Measurements from ENCODE around the gene FILIP1L. TPM values are rescaled to one million over a fixed set of nuclear protein-coding genes. Genes with fewer than 3 reads are reported as not detected.
A peak's percentile ranks its signal among the peaks of the same experiment; 100 is the strongest.

The FILIP1L gene
- total and polyA plus RNA-seq, 2 of the 4 experiments (the other 2 are of a cell fraction): 11.5 to 19.9 TPM

DNA sequence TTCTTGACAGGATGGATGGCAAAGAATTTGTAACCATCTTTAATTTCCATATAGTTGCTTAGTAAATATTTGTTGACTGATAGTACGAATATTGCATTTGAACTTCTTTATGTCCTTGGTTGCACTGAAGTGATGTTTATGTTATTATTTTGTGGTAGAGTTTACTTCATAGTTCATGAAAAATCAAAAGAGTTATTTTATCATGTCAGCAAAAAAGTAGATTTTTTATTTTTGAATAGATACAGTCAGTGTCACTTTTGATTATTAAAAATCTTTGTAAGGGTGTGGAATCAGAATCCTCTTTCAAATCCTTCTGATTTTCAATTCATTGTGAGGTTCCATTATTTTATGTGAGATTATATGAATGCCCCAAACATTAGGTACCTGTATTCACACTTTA, 35.0 kb downstream of the FILIP1L start:
- intact Hi-C loops (cut with micrococcal nuclease) (loop anchor here (10.0 kb wide), 1 partner anchor 1595 kb away; the partner anchor contains the start of gene ZBTB11), in situ Hi-C loops (cut with MboI; ENCODE audit: low sequenced_read_pairs) (no loop called here), dilution Hi-C loops (cut with HindIII; ENCODE audit: low sequenced_read_pairs, unreplicated experiment) (no loop called here)
- Histone ChIP-seq H4K20me1 (ENCODE audit: insufficient read depth, low read length) (no peaks in the 10 kb centered on the region), H2AK9ac (replicated peaks; ENCODE audit: low read depth, low read length, poor library complexity) (no peak overlapping the region), H3K9me3 (ENCODE audit: control insufficient read depth, insufficient read depth, low read length) (no peaks in the 10 kb centered on the region), H2BK120ac (ENCODE audit: low read depth, low read length) (no peak overlapping the region), H3K14ac (replicated peaks; ENCODE audit: low read depth, low read length) (no peak overlapping the region), H2BK15ac (ENCODE audit: low read depth, low read length) (0 out of 3 replicates have a peak overlapping the region, but pooled peaks have one; percentile 44), H3K56ac (ENCODE audit: extremely low read depth, insufficient read depth, low read length) (no peak overlapping the region), H3K79me1 (ENCODE audit: low read depth in 1 of 2, low read length in 2 of 2) (peaks cover 0 to 3% of the 10 kb centered on the region in 2 experiments; a peak in 2 of 4 replicates), H4K91ac (ENCODE audit: insufficient read depth, low read depth, low read length) (no peak overlapping the region), H3K4me1 (ENCODE audit: control insufficient read depth, insufficient read depth, low read length) (peaks cover 26% of the 10 kb centered on the region), H3K9ac (ENCODE audit: low read depth, low read length) (no peak overlapping the region), H3K27me3 (ENCODE audit: control insufficient read depth, insufficient read depth, low read length) (no peaks in the 10 kb centered on the region), H3K36me3 (ENCODE audit: control insufficient read depth, insufficient read depth, low read length) (no peaks in the 10 kb centered on the region), H3K4me3 (ENCODE audit: insufficient read depth, low read depth, low read length) (no peak overlapping the region), H4K8ac (ENCODE audit: low read depth in 2 of 2, low read length in 2 of 2) (no peak overlapping the region), H2AFZ (replicated peaks; ENCODE audit: low read length, poor library complexity) (no peak overlapping the region), H2BK20ac (ENCODE audit: low read depth, low read length) (no peak overlapping the region), H2BK5ac (ENCODE audit: low read depth, low read length, poor library complexity, severe bottlenecking) (no peak overlapping the region), H3K4ac (ENCODE audit: low read depth, low read length) (no peak overlapping the region), H3K4me2 (ENCODE audit: low read depth, low read length) (no peak overlapping the region), H2AK5ac (ENCODE audit: low read depth, low read length) (no peak overlapping the region), H3K23ac (ENCODE audit: low read depth, low read length) (no peak overlapping the region), H3K18ac (ENCODE audit: low read depth, low read length) (no peak overlapping the region), H3K27ac (ENCODE audit: insufficient read depth, low read length) (no peak overlapping the region), H4K5ac (ENCODE audit: low read depth, low read length) (no peak overlapping the region), H3K9me1 (ENCODE audit: insufficient read depth, low read length) (peaks cover 10% of the 10 kb centered on the region)
- no peak for TF ChIP-seq NFE2L2 (IDR thresholded peaks at IDR 0.05; ENCODE audit: low read depth, low read length)
- TF ChIP-seq MAFK (IDR thresholded peaks at IDR 0.05; ENCODE audit: low read depth, low read length): peak; percentile 89
- no peak for DNase-seq
- no TSS peak for BruUV-seq (replicated peaks)
- no CpG with 5 or more reads among the region's 1 CpG for WGBS, 2 experiments (ENCODE audit: extremely low coverage in 2 of 2, insufficient read length in 1 of 2)
- POLR2A ChIA-PET (ENCODE audit: unreplicated experiment): no interaction called here
- no peak for ATAC-seq (ENCODE audit: low read depth)
- CTCF ChIA-PET: interaction anchor here (1.0 kb wide), 1 partner anchor 11 kb away, joined by 4 read pairs; no protein-coding TSS in a partner anchor

Measured in IMR-90 (cell line).